GM12878 (cell line): Measurements from ENCODE around the gene WFS1. TPM values are rescaled to one million over a fixed set of nuclear protein-coding genes. Genes with fewer than 3 reads are reported as not detected.

Source experiments
- ATAC-seq: fragments of 200-7000 bp; cut with Tn5 transposase; 3 replicates; pipeline ENCODE4 v1.9.1; 2020; ENCODE audit warnings: mild to moderate bottlenecking, moderate library complexity
- BruUV-seq: library from RNA; stranded (reverse); fragments of 400-500 nt; replicated peaks from 2 replicates; lab custom pipeline; 2021; lab: Mats Ljungman, UMichigan
- CTCF ChIA-PET: fragments of 300-600 bp; sonication (Branson Sonifier 250); formaldehyde crosslinking; extraction: SDS; loops from one replicate; lab custom pipeline; 2021; ENCODE audit warnings: inconsistent platforms; lab: Yijun Ruan, JAX
- POLR2A ChIA-PET: fragments of 350-600 bp; formaldehyde crosslinking; extraction: SDS; loops from one replicate; lab custom pipeline; 2021; ENCODE audit warnings: inconsistent platforms; lab: Charles Lee
- RAD21 ChIA-PET: fragments of 300-600 bp; sonication (Branson Sonifier 250); formaldehyde crosslinking; loops from one replicate; lab custom pipeline; 2023; ENCODE audit warnings: antibody characterized with exemption; ENCODE audit not compliant: unreplicated experiment; lab: Charles Lee
- SMC1A ChIA-PET: fragments of 300-600 bp; sonication (Branson Sonifier 250); formaldehyde crosslinking; loops from one replicate; lab custom pipeline; 2023; ENCODE audit not compliant: unreplicated experiment, uncharacterized antibody; lab: Charles Lee
- DNase-seq: peaks from one replicate; pipeline ENCODE4 v3.0.0-alpha.2; 2011; ENCODE audit warnings: low read depth, low spot score
- FAIRE-seq: peaks from 3 replicates; lab custom pipeline; 2011; peaks lifted over from hg19 to GRCh38; lab: Jason Lieb, UNC
- H2AFZ ChIP-seq: 2 replicates; pipeline ENCODE4 v1.6.0; 2011; ENCODE audit warnings: low read depth, low read length, control low read depth; ENCODE audit not compliant: control insufficient read depth
- H3K27ac ChIP-seq: 2 replicates; pipeline ENCODE4 v1.5.1; 2011; ENCODE audit warnings: control low read depth; ENCODE audit not compliant: control insufficient read depth, insufficient read depth
- H3K27me3 ChIP-seq, 2 experiments: replicated peaks in 1 of 2; 2 replicates each; pipeline versions ENCODE4 v1.6.0 to v1.6.1; 2011; ENCODE audit warnings: low read length in 1 of 2; ENCODE audit not compliant: control insufficient read depth in 2 of 2, insufficient read depth in 2 of 2
- H3K36me3 ChIP-seq, 2 experiments: 2 replicates each; pipeline ENCODE4 v1.5.1; 2011; ENCODE audit warnings: low read length in 1 of 2; ENCODE audit not compliant: control insufficient read depth in 2 of 2, insufficient read depth in 2 of 2
- H3K4me1 ChIP-seq: 2 replicates; pipeline ENCODE4 v1.6.1; 2011; ENCODE audit warnings: mild to moderate bottlenecking, low read length, moderate library complexity, mixed read lengths; ENCODE audit not compliant: control insufficient read depth, insufficient read depth
- H3K4me2 ChIP-seq: 2 replicates; pipeline ENCODE4 v1.6.0; 2011; ENCODE audit warnings: control low read depth; ENCODE audit not compliant: control insufficient read depth, insufficient read depth
- H3K4me3 ChIP-seq: fragments of 200-600 bp; sonication (generic); 2 replicates; pipeline ENCODE4 v1.5.1; 2016
- H3K79me2 ChIP-seq: 2 replicates; pipeline ENCODE4 v1.6.0; 2011; ENCODE audit warnings: low read length; ENCODE audit not compliant: control insufficient read depth, insufficient read depth
- H3K9ac ChIP-seq: 2 replicates; pipeline ENCODE4 v1.8.0; 2011; ENCODE audit warnings: low read length, control low read depth, mixed read lengths; ENCODE audit not compliant: control insufficient read depth, insufficient read depth
- H3K9me3 ChIP-seq: replicated peaks from 3 replicates; pipeline ENCODE4 v1.5.1; 2011; ENCODE audit warnings: mild to moderate bottlenecking, low read length; ENCODE audit not compliant: control insufficient read depth, insufficient read depth
- H4K20me1 ChIP-seq: 2 replicates; pipeline ENCODE4 v1.6.0; 2011; ENCODE audit not compliant: control insufficient read depth, insufficient read depth
- ATF7 ChIP-seq: fragments of 450-650 bp; IDR thresholded peaks from 2 replicates; pipeline ENCODE4 v1.6.1; 2016; ENCODE audit warnings: low read depth, mild to moderate bottlenecking
- BHLHE40 ChIP-seq, 2 experiments: fragments of 450-650 bp in 1 of 2; IDR thresholded peaks; 2 replicates each; pipeline ENCODE4 v1.6.1; 2011 to 2017; ENCODE audit warnings: low read depth in 2 of 2, borderline replicate concordance in 1 of 2, improper control_type of control experiment in 1 of 2, low read length in 1 of 2, mild to moderate bottlenecking in 1 of 2
- BMI1 ChIP-seq: fragments of 450-650 bp; IDR thresholded peaks from 2 replicates; pipeline ENCODE4 v1.6.1; 2016; ENCODE audit warnings: mild to moderate bottlenecking, moderate library complexity, borderline replicate concordance
- BRCA1 ChIP-seq: IDR thresholded peaks from 2 replicates; pipeline ENCODE4 v1.6.1; 2011; ENCODE audit warnings: low read depth, low read length, improper control_type of control experiment
- CEBPB ChIP-seq, 2 experiments: fragments of 150-350 bp in 1 of 2; IDR thresholded peaks; 2 replicates each; pipeline ENCODE4 v1.6.1; 2012 to 2014; ENCODE audit warnings: low read depth in 2 of 2, low read length in 2 of 2, borderline replicate concordance in 1 of 2, inconsistent platforms in 1 of 2
- HDAC2 ChIP-seq: fragments of 200-600 bp; sonication (generic); IDR thresholded peaks from 2 replicates; pipeline ENCODE4 v1.6.1; 2017
- KDM1A ChIP-seq: fragments of 200-600 bp; sonication (generic); IDR thresholded peaks from 2 replicates; pipeline ENCODE4 v1.6.1; 2016; ENCODE audit warnings: borderline replicate concordance
- LARP7 ChIP-seq: fragments of 450-650 bp; IDR thresholded peaks from 2 replicates; pipeline ENCODE4 v1.6.1; 2017; ENCODE audit warnings: mild to moderate bottlenecking
- MTA2 ChIP-seq: fragments of 450-650 bp; IDR thresholded peaks from 2 replicates; pipeline ENCODE4 v1.6.1; 2016; ENCODE audit warnings: low read depth, mild to moderate bottlenecking, moderate library complexity
- MYC ChIP-seq: IDR thresholded peaks from 2 replicates; pipeline ENCODE4 v1.6.1; 2011; ENCODE audit warnings: mild to moderate bottlenecking, low read length, moderate library complexity, inconsistent platforms; ENCODE audit not compliant: insufficient read depth, insufficient replicate concordance, insufficient read length, severe bottlenecking
- NFYA ChIP-seq: IDR thresholded peaks from 2 replicates; pipeline ENCODE4 v1.6.1; 2011; ENCODE audit warnings: low read depth, mild to moderate bottlenecking, low read length, improper control_type of control experiment, borderline replicate concordance
- NFYB ChIP-seq: IDR thresholded peaks from 2 replicates; pipeline ENCODE4 v1.6.1; 2011; ENCODE audit warnings: low read depth, mild to moderate bottlenecking, low read length, improper control_type of control experiment, moderate library complexity; ENCODE audit not compliant: insufficient read depth
- ZNF217 ChIP-seq: fragments of 450-650 bp; IDR thresholded peaks from 2 replicates; pipeline ENCODE4 v1.6.1; 2017; ENCODE audit warnings: antibody characterized with exemption, mild to moderate bottlenecking
- WGBS: methylation state at CpG from one replicate; pipeline ENCODE4 v1.1.6; 2016; ENCODE audit warnings: low lambda C conversion rate; ENCODE audit not compliant: insufficient replicate concordance, insufficient coverage; ENCODE audit errors: missing lambda C conversion rate; 5-methylcytosine and 5-hydroxymethylcytosine counted together
- in situ Hi-C: fragments of 300-500 bp; cut with MboI; formaldehyde crosslinking; loops from 9 replicates; pipeline ENCODE4 v1.14.3; 2018; ENCODE audit warnings: mixed read lengths
- intact Hi-C: fragments of 100-400 bp; cut with micrococcal nuclease; formaldehyde crosslinking; loops from one replicate; pipeline ENCODE4 v1.14.2; 2022; ENCODE audit not compliant: unreplicated experiment
- polyA plus RNA-seq, 11 experiments: library from polyadenylated mRNA; depleted of rRNA in 4 of 11; unstranded in 6 of 11; stranded (reverse) in 5 of 11; fragments of >200 nt; fragmentation: Nextera tagmentation in 4 of 11; fragmentation: Illumina TruSeq in 1 of 11; extraction: Ambion mirVana in 4 of 11; extraction: Trizol in 1 of 11; gene quantifications; 1 replicate in 1 of 11; 2 replicates in 10 of 11; pipeline versions ENCODE4 v1.2.1 to v1.2.3, GENCODE V29; 2011 to 2016; ENCODE audit warnings: inconsistent platforms in 2 of 11, missing spikeins in 2 of 11, low read depth in 1 of 11
- total RNA-seq, 4 experiments: library from RNA; depleted of rRNA in 3 of 4; stranded (reverse); fragments of >200 nt in 3 of 4; fragmentation: Illumina TruSeq in 1 of 4; extraction: Trizol in 1 of 4; gene quantifications; 2 replicates each; pipeline versions ENCODE4 v1.2.1 to v1.2.3, GENCODE V29; 2013 to 2021
- TF ChIP-seq, protein P1 (sequence below): fragments of 450-650 bp; IDR thresholded peaks from 2 replicates; pipeline ENCODE4 v1.6.1; 2016; ENCODE audit warnings: mild to moderate bottlenecking

The WFS1 gene
- total and polyA plus RNA-seq, 10 of the 15 experiments (the other 5 are each of a cell fraction or from before 2014, with no cell fraction given): 0.31 to 4.7 (median 2.0) TPM

DNA sequence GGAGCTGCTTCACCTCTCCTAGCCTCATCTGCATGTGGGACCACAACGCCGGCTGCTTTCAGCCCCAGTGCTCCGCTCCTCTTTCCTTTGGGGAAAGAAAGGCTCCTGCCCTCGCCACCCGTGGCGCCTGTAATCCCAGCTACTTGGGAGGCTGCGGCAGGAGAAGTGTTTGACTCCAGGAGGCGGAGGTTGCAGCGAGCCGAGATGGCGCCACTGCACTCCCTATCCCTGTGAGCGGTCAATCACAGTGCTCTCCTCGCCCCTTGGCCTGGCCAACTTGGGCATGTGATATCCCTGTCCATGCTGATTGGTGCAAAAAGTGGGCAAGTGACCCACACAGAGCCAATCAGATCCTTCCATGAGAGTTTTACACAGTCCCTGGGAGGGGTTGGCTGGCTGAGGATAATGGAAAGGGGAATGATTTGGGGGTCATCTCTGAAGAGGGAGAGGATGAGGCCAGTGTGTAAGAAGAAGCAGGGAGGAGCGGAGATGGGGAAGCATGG lies 56.2 kb downstream of the WFS1 start:
- no peak for FAIRE-seq
- ATAC-seq: no peak
- POLR2A ChIA-PET: no interaction called here

DNA sequence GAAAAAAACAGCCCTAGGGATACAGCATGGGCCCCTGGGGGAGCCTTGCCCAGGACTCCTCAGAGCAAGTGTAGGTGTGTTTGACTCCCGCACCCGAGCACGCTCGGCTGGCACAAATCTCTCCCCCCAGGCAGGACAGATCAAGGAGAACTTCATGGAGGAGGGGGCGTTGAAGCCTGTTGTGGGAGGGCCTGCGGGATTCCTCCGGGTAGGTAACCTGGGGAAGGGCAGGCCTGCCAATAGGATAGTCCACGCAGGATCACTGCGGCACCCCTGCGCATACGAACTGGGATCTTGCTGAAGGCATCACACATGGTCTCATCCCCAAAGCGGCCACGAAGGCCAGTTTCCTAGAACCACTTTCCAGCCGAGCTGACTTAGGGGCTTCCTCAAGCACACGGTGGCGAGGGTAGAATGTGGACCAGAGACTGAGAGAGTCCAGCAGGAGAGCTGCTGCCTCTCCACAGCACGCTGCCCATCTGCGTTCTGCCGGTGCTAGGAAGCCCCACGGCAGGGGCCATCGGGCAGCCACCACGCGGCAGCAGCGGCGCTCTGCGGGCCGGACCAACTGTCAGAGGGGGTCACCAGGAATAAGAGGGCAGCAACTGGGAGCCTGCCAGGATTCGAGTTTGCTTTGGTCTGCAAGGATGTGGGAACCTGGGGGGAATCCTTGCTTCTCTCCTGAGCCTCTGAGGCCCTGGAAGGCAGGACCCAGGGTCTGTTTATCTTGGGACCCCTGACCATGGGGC lies 56.8 kb downstream of the WFS1 start:
- H4K20me1 ChIP-seq: no peaks in the 10 kb centered on the region
- ATAC-seq: no peak
- CTCF ChIA-PET: interaction anchor here (0.7 to 20.1 kb wide), 16 partner anchors 9 to 344 kb away, joined by 3 to 469 read pairs (median 6); partner anchors contain the start of gene WFS1
- POLR2A ChIA-PET: interaction anchor here (1.0 to 1.1 kb wide), 2 partner anchors 75 to 77 kb away, joined by 3 to 4 read pairs; no protein-coding TSS in a partner anchor
- H3K79me2 ChIP-seq: no peaks in the 10 kb centered on the region
- H3K4me3 ChIP-seq: no peak overlapping the region
- in situ Hi-C loops: loop anchor here (5.0 kb wide), 3 partner anchors 74 to 329 kb away; no protein-coding TSS in a partner anchor
- RAD21 ChIA-PET: interaction anchor here (1.3 to 8.5 kb wide), 8 partner anchors 48 to 328 kb away, joined by 3 to 222 read pairs (median 18); partner anchors contain the start of genes JAKMIP1 and WFS1
- FAIRE-seq: no peak
- intact Hi-C loops: loop anchor here (1.0 kb wide), 5 partner anchors 62 to 328 kb away; no protein-coding TSS in a partner anchor
- 71% methylated on average over 23 of the region's 28 CpGs for WGBS
- DNase-seq: no peak
- BruUV-seq: no TSS peak
- H3K9me3 ChIP-seq: no peaks in the 10 kb centered on the region; the same call in 2 of the 3 replicates
- SMC1A ChIA-PET: interaction anchor here (1.1 to 7.0 kb wide), 8 partner anchors 10 to 328 kb away, joined by 4 to 137 read pairs (median 22); no protein-coding TSS in a partner anchor
- H2AFZ ChIP-seq: no peak overlapping the region
- H3K9ac ChIP-seq: no peak overlapping the region
- no peak overlapping the region for H3K27ac ChIP-seq
- H3K4me1 ChIP-seq: no peaks in the 10 kb centered on the region; the same call in 1 of the 2 replicates
- peaks cover 3% of the 10 kb centered on the region in 2 experiments; a peak in 3 of 4 replicates for H3K27me3 ChIP-seq
- no peaks in the 10 kb centered on the region for H3K36me3 ChIP-seq
- no peak overlapping the region for H3K4me2 ChIP-seq
- no peak for TF ChIP-seq ZNF217
- no peak for TF ChIP-seq NFYA
- TF ChIP-seq CEBPB (IDR thresholded peaks at IDR 0.05; ENCODE audit: borderline replicate concordance in 1 of 2, low read depth in 2 of 2, low read length in 2 of 2): no peak
- no peak for TF ChIP-seq MYC
- TF ChIP-seq BRCA1: no peak
- no peak for TF ChIP-seq ATF7
- TF ChIP-seq, protein P1, sequence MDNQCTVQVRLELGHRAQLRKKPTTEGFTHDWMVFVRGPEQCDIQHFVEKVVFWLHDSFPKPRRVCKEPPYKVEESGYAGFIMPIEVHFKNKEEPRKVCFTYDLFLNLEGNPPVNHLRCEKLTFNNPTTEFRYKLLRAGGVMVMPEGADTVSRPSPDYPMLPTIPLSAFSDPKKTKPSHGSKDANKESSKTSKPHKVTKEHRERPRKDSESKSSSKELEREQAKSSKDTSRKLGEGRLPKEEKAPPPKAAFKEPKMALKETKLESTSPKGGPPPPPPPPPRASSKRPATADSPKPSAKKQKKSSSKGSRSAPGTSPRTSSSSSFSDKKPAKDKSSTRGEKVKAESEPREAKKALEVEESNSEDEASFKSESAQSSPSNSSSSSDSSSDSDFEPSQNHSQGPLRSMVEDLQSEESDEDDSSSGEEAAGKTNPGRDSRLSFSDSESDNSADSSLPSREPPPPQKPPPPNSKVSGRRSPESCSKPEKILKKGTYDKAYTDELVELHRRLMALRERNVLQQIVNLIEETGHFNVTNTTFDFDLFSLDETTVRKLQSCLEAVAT: no peak
- no peak for TF ChIP-seq BMI1
- TF ChIP-seq MTA2: no peak
- TF ChIP-seq KDM1A: no peak
- TF ChIP-seq BHLHE40 (IDR thresholded peaks at IDR 0.05; ENCODE audit: borderline replicate concordance in 1 of 2, low read depth in 2 of 2, low read length in 1 of 2): no peak
- TF ChIP-seq HDAC2: no peak

More for the DNA sequence above, 56.2 kb downstream of the WFS1 start:
- no TSS peak for BruUV-seq
- H3K27ac ChIP-seq: no peak overlapping the region
- H3K79me2 ChIP-seq: no peaks in the 10 kb centered on the region
- H3K9me3 ChIP-seq: no peaks in the 10 kb centered on the region; the same call in 2 of the 3 replicates
- H2AFZ ChIP-seq: no peak overlapping the region
- H3K9ac ChIP-seq: no peak overlapping the region
- WGBS: 51% methylated on average over 13 of the region's 14 CpGs
- H3K4me1 ChIP-seq: no peaks in the 10 kb centered on the region; the same call in 1 of the 2 replicates
- no peaks in the 10 kb centered on the region for H4K20me1 ChIP-seq
- H3K4me2 ChIP-seq: no peak overlapping the region
- H3K27me3 ChIP-seq: peaks cover 3% of the 10 kb centered on the region in 2 experiments; a peak in 3 of 4 replicates
- H3K4me3 ChIP-seq: no peak overlapping the region
- intact Hi-C loops (no loop called here), in situ Hi-C loops (loop anchor here (5.0 kb wide), 3 partner anchors 74 to 329 kb away; no protein-coding TSS in a partner anchor)
- no peaks in the 10 kb centered on the region for H3K36me3 ChIP-seq
- CTCF ChIA-PET: interaction anchor here (1.1 to 20.1 kb wide), 6 partner anchors 10 to 328 kb away, joined by 3 to 469 read pairs (median 8); partner anchors contain the start of gene WFS1
- SMC1A ChIA-PET: interaction anchor here (0.9 to 7.0 kb wide), 5 partner anchors 58 to 74 kb away, joined by 3 to 137 read pairs (median 9); no protein-coding TSS in a partner anchor
- RAD21 ChIA-PET: interaction anchor here (1.1 to 7.2 kb wide), 5 partner anchors 59 to 76 kb away, joined by 3 to 156 read pairs (median 26); no protein-coding TSS in a partner anchor
- DNase-seq: no peak
- TF ChIP-seq NFYB (peak; percentile 57; the same call in 1 of the 2 replicates), LARP7 (no peak)
